ENCODE measurements around the gene FURIN.
"Not testable (repeated sequence)": the region's sequence is repeated elsewhere in the genome, so short reads cannot be mapped to it uniquely, and the experiment has no call there.

Gene FURIN

DNA sequence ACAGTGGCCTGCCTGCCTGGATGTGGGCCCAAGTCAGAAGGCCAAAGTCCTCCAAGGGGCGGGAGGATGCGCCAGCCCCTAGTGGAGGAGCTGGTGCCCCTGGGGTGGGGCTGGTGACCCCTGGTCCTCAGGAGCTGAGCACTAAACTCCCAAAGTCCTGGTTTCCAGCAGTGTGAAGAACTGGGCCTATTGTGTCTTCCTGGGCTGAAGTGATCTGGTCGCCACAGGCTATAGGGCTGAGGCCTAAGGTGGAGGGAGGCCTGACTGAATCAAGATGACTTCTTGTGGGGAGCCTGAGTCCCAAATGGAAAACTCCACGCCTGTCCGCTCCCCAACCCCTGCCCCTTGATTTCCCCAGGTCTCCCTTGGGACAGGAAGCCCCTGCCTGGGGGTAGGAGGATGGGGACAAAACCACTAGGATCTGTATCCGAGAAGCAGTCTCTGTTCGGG, 15.2 kb downstream of the FURIN start:
- no peak for DNase-seq

DNA sequence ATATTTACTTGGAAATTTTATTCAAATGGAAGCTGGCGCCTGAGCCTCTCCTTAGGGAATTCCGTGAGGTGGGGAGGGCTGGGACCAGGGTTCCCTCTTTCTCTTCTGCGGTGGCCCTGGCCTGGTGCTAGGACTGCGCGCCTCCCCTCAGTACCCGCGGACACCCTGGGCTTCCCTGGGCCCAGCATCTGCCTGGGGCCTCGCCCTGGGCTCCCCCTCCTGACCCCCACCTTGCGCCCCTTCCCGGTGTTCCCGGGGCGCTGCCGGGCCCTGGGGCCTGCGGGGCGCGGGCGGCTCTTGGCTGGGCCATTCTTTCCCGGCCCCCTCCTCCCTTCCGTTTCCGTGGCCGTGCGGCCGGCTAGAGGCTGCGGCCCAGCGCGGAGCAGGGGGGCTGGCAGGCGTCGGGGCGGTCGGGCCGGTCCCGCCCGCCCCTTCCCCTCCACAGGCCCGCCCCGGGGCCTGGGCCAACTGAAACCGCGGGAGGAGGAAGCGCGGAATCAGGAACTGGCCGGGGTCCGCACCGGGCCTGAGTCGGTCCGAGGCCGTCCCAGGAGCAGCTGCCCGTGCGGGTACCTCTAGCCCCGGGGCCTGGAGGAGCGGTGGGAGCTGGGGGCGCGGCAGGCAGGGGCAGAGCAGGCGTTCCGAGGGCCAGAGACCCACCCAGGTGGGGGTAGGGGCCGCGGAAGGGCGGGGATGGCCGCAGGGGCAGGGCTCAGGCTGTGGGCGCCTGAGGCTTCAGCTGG, 15.8 kb downstream of the FURIN start, which contains the start of gene FES:
FES (plus strand) TSS at position 529 of the 743 bp plus-strand sequence. CDS start 542 bp downstream, outside the sequence.
- peak in 5 of 14 donors; percentile 26 to 65 (median 30) for DNase-seq

DNA sequence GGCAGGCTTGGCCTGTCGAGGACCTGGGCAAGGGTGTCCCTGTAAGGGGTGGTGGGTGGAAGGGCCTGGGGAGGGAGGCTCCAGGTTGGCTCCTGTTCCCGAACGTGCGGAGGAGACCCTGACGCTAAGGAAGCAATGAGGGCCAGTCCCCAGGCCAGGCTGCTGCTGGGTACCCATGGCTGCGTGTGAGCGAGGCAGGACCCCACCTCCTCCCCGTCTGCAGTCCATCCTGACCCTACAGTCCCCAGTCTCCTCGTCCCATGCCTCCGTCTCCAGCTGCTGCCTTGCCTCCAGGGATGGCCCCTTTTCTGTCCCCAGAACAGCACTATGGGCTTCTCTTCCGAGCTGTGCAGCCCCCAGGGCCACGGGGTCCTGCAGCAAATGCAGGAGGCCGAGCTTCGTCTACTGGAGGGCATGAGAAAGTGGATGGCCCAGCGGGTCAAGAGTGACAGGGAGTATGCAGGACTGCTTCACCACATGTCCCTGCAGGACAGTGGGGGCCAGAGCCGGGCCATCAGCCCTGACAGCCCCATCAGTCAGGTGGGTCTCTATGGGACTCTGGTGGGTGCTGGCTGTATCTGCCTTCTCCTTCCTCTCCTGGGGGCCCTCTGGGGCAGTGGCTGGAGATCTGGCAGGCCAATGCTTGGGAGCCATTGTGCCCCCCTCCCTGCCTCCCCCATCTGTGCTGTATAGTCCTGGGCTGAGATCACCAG, 16.5 kb downstream of the FURIN start:
- DNase-seq, result no peak

DNA sequence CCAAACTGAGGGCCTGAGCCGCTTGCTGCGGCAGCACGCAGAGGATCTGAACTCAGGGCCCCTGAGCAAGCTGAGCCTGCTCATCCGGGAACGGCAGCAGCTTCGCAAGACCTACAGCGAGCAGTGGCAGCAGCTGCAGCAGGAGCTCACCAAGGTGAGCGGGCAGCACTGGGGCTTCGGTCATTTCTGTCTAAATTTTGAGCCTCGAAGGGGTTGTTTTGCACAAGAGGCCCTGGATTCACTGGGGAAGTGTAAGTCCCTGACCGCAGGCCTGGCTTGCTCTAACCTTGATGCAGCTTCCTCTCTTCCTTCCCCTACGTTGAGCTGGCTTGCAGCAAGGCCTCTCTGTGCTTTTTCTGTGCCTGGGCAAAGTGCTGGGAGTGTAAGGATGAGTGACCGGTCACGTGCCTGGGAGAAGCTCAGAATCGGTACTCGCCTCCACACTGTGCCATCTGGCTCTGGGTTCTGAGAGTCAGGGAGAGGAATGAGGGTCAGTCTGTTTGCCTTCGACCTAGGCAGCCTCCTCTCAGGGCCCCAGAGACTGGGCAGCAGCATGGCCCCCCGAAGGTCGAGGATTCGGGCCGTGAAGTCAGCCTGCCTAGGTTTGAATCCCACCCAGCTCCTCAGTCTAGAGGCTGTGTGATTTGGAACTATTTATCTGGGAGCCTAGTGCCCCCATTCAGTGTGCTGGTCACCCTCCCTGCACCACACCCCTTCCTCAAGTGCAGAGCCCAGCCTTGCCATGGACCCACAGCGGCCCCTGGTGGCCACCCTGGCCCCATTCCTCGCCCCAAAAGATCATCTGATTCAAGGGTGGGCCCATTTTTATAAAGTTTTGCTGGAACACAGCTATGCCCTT, 17.3 kb downstream of the FURIN start:
- peak in 11 of 14 donors; percentile 32 to 77 (median 53) for DNase-seq

DNA sequence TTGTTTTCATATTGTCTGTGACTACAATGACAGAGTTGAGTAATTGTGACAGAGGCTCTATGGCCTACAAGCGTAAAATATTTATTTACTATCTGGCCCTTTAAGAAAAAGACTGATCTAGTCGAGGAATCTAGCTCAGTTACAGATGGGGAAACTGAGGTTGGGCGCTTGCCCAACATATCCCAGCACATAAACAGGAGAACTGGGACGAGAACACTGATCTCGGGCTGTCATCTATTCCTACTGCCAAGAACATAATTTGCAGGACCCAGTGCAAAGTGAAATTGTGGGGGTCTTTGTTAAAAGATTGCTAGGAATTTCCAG, 17.9 kb downstream of the FURIN start:
- DNase-seq, result no peak

DNA sequence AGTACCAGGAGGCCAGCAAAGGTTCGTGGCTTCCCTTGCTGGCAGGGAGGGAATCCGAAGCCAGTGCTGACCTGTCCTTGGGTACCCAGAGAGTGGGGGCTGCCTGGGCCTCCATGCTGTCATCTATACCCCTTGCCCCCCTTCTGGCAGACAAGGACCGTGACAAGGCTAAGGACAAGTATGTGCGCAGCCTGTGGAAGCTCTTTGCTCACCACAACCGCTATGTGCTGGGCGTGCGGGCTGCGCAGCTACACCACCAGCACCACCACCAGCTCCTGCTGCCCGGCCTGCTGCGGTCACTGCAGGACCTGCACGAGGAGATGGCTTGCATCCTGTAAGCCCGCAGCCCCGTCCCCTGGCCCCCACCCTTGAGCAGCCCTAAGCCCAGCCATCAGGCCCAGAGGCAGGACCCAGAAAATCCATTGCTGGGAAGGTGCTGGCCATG, 18.7 kb downstream of the FURIN start:
- DNase-seq, result no peak

DNA sequence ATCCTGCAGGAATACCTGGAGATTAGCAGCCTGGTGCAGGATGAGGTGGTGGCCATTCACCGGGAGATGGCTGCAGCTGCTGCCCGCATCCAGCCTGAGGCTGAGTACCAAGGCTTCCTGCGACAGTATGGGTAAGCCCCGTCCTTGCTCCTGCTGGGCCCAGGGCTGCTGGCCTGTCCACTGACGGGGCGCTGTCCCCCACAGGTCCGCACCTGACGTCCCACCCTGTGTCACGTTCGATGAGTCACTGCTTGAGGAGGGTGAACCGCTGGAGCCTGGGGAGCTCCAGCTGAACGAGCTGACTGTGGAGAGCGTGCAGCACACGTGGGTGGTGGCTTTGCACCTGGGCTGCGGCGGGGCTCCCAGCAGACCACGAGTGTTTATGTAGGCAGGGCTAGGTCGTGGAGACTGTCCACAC, 20.9 kb downstream of the FURIN start:
- no peak for DNase-seq

DNA sequence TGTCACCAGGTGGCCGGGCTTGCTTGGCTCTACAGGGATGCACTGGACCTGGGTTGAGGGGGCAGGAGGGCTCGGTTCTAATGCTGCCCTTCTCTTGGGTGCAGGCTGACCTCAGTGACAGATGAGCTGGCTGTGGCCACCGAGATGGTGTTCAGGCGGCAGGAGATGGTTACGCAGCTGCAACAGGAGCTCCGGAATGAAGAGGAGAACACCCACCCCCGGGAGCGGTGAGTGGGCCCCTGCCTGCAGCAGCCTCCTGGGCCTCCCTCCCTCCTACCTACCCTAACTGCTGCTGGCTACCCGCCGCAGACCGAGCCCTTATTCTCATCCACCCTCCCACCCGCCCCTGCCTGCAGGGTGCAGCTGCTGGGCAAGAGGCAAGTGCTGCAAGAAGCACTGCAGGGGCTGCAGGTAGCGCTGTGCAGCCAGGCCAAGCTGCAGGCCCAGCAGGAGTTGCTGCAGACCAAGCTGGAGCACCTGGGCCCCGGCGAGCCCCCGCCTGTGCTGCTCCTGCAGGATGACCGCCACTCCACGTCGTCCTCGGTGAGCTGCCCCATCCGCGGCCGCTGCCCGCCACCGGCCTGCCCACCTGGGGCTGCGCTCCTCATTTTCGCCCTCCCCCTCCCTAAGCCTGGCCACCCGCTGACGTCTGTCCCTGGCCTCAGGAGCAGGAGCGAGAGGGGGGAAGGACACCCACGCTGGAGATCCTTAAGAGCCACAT, 21.5 kb downstream of the FURIN start:
- no peak for DNase-seq

DNA sequence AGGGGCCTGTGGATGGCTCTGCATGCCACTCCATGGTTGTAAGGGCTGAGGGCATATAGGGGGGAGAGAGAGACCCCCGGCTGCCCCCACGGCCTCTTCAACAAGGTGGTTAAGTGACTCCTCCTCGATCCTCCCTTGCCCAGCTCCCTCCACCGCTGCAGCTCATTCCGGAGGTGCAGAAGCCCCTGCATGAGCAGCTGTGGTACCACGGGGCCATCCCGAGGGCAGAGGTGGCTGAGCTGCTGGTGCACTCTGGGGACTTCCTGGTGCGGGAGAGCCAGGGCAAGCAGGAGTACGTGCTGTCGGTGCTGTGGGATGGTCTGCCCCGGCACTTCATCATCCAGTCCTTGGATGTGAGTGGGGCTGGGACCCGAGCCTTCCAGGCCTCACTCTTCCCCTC, 22.5 kb downstream of the FURIN start:
- no peak for DNase-seq

DNA sequence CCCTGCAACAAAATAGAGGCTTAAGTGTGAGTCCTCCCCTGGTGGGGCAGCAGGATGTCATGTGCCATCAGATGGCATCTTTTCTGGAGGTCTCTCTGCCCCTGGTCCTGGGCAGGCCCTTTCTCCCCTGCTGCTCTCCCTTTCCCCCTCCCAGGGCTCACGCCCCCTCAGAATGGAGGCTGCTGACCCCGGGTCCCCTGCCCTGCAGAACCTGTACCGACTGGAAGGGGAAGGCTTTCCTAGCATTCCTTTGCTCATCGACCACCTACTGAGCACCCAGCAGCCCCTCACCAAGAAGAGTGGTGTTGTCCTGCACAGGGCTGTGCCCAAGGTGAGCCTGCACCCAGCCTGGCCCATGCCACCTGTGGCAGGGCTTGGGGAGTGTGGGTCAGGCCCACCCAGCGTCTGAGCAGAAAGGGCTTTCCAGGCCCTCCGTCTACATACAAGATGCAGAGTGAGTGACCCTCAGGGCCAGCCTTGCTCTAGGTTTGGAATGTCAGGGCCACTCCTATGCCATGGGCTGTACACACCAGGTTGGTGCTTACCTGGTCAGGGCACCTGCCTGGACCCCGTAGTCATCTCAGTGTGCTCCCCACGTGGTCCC, 23.1 kb downstream of the FURIN start:
- no peak for DNase-seq

DNA sequence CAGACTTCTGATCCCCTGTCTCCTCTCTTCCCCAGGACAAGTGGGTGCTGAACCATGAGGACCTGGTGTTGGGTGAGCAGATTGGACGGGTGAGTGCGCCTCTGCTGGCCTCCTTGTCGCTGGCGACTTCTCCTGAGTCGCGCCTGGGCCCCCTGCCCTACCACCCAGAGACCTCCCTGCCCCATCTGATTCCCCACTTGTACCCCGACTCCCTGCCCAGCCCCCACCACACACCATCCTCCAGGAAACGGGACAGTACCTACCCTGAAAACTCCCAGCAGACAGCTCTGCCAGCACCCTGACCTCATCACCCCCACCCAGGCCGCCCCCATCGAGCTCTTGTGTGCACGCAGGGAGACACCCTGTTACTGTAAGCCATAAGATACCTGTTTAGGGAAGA, 23.6 kb downstream of the FURIN start:
- DNase-seq, result no peak

DNA sequence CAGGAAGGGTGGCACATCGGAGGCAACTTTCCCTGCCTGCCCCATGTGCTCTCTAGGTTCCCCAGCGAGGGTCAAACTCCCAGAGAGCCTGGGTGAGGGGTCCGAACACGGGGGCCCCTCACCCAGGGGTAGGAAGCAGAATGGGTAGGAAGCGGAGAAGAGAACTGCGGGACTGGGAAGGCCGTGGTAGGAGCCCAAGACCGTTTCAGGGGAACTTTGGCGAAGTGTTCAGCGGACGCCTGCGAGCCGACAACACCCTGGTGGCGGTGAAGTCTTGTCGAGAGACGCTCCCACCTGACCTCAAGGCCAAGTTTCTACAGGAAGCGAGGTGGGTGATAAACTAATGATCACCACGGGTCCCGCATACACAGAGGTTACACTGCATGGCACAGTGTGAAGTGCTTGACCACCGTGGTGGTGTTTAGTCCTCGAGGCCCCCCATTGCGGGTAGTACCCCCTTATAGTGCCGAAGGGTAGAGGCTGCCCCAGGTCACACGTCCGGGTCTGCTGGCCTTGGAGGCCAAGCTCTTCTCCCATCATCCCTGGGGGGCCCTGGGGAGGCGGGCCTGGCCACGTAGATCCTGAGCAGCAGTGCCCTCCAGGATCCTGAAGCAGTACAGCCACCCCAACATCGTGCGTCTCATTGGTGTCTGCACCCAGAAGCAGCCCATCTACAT, 24.2 kb downstream of the FURIN start:
- no peak for DNase-seq

DNA sequence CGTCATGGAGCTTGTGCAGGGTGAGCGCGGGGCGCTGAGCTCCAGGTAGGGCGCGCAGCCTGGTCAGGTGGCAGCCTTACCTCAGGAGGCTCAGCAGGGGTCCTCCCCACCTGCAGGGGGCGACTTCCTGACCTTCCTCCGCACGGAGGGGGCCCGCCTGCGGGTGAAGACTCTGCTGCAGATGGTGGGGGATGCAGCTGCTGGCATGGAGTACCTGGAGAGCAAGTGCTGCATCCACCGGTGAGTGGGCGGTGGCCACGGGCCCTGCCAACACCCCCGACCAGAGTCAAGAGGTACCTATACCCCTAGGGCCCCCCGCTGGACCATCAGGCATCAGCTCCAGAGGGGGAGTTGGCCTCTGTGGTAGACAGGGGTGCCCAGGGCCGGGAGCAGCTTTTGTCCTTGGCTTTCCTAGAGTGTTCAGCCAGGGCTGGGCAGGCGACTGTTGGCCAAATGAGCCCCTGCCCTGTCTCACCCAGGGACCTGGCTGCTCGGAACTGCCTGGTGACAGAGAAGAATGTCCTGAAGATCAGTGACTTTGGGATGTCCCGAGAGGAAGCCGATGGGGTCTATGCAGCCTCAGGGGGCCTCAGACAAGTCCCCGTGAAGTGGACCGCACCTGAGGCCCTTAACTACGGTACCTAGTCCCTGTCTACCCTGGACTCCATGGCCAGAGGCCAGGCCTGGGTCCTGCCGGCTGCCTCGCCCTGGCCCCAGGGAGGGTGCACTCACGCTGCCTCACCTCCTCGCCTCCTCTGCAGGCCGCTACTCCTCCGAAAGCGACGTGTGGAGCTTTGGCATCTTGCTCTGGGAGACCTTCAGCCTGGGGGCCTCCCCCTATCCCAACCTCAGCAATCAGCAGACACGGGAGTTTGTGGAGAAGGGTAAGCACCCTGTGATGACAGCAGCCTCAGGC, 25.0 kb downstream of the FURIN start:
- DNase-seq, result no peak

DNA sequence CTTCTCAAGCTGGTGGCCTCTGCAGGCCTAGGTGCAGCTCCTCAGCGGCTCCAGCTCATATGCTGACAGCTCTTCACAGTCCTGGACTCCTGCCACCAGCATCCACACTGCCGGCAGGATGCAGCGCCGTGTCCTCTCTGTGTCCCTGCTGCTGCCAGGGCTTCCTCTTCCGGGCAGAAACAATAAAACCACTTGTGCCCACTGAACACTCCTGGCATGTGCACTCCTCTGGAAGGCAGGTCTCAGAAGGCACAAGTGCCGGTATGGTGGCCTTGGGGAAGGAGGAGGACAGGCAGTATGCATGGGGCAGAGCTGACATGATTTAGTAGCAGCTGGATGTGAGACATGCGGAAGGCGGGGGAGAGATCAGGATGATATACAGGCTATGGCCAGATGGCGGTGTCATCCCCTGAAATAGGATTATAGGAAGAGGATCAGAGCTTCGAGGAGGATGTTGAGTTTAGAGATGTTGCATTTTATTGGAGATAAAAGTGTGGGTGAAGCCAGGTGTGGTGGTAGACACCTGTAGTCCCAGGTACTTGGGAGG, 27.3 kb downstream of the FURIN start:
- DNase-seq, result peak in 13 of 14 donors; percentile 8 to 78 (median 64)

DNA sequence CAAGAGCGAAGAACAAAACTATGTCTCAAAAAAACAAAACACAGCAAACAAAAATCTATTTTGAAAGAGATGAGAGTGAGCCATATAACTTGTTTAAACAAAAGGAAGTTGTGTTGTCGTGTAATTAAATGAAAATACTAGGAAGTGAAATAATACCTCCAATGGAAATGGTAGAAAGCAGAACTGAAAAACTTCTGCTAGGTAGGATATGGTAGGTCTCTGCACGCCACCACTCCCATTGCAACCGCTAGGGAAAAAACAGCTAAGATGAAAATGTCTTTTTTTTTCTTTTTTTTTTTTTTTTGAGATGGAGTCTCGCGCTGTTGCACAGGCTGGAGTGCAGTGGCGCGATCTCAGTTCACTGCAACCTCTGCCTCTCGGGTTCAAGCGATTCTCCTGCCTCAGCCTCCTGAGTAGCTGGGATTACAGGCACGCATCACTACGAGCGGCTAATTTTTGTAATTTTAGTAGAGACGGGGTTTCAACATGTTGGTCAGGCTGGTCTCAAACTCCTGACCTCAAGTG, 28.8 kb downstream of the FURIN start:
- not testable (repeated sequence) for DNase-seq

DNA sequence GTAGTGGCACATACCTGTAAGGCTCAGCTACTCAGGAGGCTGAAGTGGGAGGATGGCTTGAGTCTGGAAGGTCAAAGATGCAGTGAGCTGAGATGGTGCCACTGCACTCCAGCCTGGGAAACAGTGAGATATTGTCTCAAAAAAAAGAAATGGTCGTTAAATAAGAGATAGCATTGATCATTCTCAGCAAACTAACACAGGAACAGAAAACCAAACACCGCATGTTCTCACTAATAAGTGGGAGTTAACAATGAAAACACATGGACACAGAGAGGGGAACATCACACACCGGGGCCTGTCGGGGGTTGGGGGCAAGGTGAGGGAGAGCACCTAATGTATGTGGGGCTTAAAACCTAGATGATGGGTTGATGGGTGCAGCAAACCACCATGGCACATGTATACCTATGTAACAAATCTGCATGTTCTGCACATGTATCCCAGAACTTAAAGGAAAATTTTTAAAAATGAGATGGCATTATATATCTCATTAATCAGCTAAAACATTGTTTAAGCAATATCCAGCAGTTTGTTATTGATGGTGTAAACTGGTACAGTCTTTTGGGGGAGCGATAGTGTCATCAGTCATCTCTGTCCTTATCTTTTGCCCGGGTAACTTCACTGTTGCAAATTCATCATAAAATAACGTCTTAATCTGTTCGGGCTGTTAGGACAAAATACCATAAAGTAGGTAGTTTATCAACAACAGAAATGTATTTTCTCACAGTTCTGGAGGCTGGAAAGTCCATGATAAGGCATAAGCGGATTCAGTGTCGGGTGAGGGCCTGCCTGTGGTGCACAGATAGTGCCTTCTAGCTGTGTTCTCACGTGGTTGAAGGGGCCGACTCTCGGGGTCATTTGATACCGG, 33.0 kb downstream of the FURIN start:
- peak in 3 of 14 donors; percentile 20 to 36 (median 27) for DNase-seq

DNA sequence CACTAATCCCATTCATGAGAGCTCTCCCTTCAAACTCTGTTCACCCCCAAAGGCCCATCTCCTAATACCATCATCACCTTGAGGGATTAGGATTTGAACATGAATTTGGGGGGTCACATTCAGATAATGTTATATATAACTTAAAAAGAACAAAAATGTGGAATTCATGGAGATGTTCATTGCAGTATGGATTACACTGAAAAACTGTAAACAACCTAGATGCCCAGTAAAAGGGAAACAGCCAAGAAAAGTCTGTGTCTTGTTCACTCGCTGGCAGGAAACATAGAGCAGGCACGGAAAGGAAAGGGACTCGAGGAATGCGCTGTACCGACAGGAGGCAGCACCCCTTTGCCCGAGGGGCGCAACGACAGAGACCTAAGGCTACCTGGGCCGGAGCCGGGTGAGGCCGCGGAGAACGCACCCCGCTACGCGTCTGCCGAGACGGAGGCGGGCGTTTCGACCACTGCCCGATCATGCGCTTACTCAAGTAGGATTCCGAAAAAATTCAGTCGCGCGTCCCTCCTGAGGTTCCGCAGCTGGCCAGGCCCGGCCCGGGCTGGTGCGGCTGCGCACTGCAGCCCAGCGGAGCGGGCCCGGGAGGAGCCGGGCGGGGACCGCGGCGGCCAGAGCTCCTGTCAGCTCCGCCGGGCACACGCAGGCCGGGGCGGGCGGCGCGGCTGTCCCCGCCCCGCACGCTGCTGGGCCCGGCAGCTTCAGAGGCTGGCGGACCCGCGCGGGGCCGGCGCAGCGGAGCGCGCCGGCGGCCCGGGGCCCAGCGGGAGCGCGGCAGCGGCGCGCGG, 33.9 kb downstream of the FURIN start:
- peak in 13 of 14 donors; percentile 19 to 80 (median 69) for DNase-seq
